ENCODE data around the gene CFAP77. TPM values are rescaled to one million over a fixed set of nuclear protein-coding genes. Genes with fewer than 3 reads are reported as not detected.

Gene CFAP77
- total and polyA plus RNA-seq, 9 of the 15 experiments (the other 6 are each of a cell fraction or from before 2014, with no cell fraction given), result not detected

GRCh38 chr9:132513416-132513815 is 103.4 kb downstream of the CFAP77 start:
- DNase-seq (ENCODE audit: extremely low read depth in 1 of 4, low spot score in 3 of 4) (no peak), ATAC-seq (no peak), FAIRE-seq (no peak)
- Histone ChIP-seq H3K4me1 (replicated peaks in 1 of 2; ENCODE audit: control insufficient read depth in 2 of 2, insufficient read depth in 2 of 2, low read length in 2 of 2) (peaks cover 0 to 8% of the 10 kb centered on the region in 2 experiments; a peak in 1 of 5 replicates), H3K4me3 (no peak overlapping the region), H3K79me2 (ENCODE audit: control insufficient read depth, insufficient read depth, low read length) (no peaks in the 10 kb centered on the region), H3K9me1 (ENCODE audit: control insufficient read depth, insufficient read depth, low read length) (no peaks in the 10 kb centered on the region), H3K27me3 (ENCODE audit: control insufficient read depth in 2 of 2, insufficient read depth in 2 of 2, low read length in 2 of 2) (peaks cover 56 to 89% of the 10 kb centered on the region in 2 experiments), H4K20me1 (replicated peaks; ENCODE audit: control insufficient read depth, insufficient read depth, low read length) (peaks cover 6% of the 10 kb centered on the region; the same call in 1 of the 2 replicates), H3K27ac (ENCODE audit: extremely low read depth, low read depth, low read length) (no peak overlapping the region), H3K9me3 (replicated peaks; ENCODE audit: control insufficient read depth, insufficient read depth, low read depth, low read length) (no peaks in the 10 kb centered on the region), H2AFZ (ENCODE audit: low read depth, low read length) (no peak overlapping the region), H3K4me2 (ENCODE audit: insufficient read depth, low read length) (no peak overlapping the region), H3K36me3 (ENCODE audit: control insufficient read depth, insufficient read depth, low read length) (no peaks in the 10 kb centered on the region), H3K9ac (ENCODE audit: insufficient read depth in 1 of 2, low read depth in 2 of 2, low read length in 2 of 2) (no peak overlapping the region)
- intact Hi-C loops (cut with micrococcal nuclease) (no loop called here), in situ Hi-C loops (cut with MboI) (no loop called here)
- WGBS (ENCODE audit: insufficient coverage, low coverage, missing lambda C conversion rate), result 1% methylated on average over 15 of the region's 15 CpGs
- TF ChIP-seq NFE2 (IDR thresholded peaks at IDR 0.05; ENCODE audit: low read depth) (no peak), CBX3 (IDR thresholded peaks at IDR 0.05; ENCODE audit: borderline replicate concordance in 1 of 2, low read length in 2 of 2) (no peak), ZNF253 (CRISPR knock-in tag; conservative IDR thresholded peaks at IDR 0.05) (no peak), SLC30A9 (CRISPR knock-in tag; IDR thresholded peaks at IDR 0.05) (no peak), SRSF1 (IDR thresholded peaks at IDR 0.05; ENCODE audit: low read depth, low read length) (no peak), DMBX1 (CRISPR knock-in tag; IDR thresholded peaks at IDR 0.05; ENCODE audit: borderline replicate concordance) (no peak), YBX1 (IDR thresholded peaks at IDR 0.05) (no peak), ERF (CRISPR knock-in tag; IDR thresholded peaks at IDR 0.05) (no peak), PKNOX1 (IDR thresholded peaks at IDR 0.05) (no peak), ZNF444 (CRISPR knock-in tag; IDR thresholded peaks at IDR 0.05) (no peak), ATF1 (CRISPR knock-in tag; IDR thresholded peaks at IDR 0.05) (no peak), ATF1 (tag; IDR thresholded peaks at IDR 0.05) (no peak), VEZF1 (CRISPR knock-in tag; IDR thresholded peaks at IDR 0.05) (no peak)
- no TSS peak for BruUV-seq (replicated peaks)
- CTCF ChIA-PET (ENCODE audit: low intra/inter-chr PET ratio), result no interaction called here
- POLR2A ChIA-PET, result no interaction called here

All from K562 (cell line).